Measurements from ENCODE around the gene TMEM239. TPM values are rescaled to one million over a fixed set of nuclear protein-coding genes. Genes with fewer than 3 reads are reported as not detected.
A peak's percentile ranks its signal among the peaks of the same experiment; 100 is the strongest.
"Not testable (repeated sequence)": the region's sequence is repeated elsewhere in the genome, so short reads cannot be mapped to it uniquely, and the experiment has no call there.

Gene TMEM239
- 1 to 10 TPM in 1 of 4 donors, not detected in 3; 2.8 TPM for total RNA-seq

DNA sequence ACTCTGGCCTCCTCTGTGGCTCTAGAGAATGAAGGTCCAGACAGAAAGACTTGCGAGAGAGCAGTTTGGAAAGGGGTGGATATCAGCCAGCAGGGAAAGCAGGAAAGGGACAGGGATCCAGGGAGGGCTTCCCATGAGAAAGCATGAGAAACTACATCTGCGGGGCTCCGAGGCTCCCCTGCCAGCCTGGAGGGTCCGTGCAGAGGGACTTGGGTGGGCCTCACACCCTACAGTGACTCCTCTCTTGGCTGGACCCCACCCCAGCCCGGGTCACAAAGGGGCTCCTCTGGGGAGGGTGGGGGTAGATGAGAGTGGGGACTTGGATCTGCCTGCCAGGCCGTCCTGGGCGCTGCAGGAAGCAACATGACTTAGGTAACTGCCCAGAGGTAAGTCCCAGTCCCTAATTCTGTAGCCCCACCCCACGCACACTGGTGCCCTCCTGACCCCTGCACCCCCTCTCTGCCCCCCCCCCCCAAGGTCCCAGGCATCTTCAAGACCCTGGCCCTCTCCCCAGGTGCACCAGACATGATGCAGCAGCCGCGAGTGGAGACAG lies at the start of gene TMEM239:
Gene TMEM239, plus strand, starts transcription at position 335 of the 553 bp plus-strand sequence. Its CDS starts 191 bp downstream, at position 526.
- Histone ChIP-seq H3K36me3 (no peaks in the 10 kb centered on the region), H3K9me3 (no peaks in the 10 kb centered on the region), H3K4me1 (peaks cover 10% of the 10 kb centered on the region), H3K27me3 (peaks cover 34% of the 10 kb centered on the region), H3K27ac (no peak within 1 kb of the TSS), H3K4me3 (no peak within 1 kb of the TSS)
- TF ChIP-seq POLR2A (IDR thresholded peaks at IDR 0.05) (no peak), POLR2AphosphoS5 (IDR thresholded peaks at IDR 0.05) (no peak), EP300 (IDR thresholded peaks at IDR 0.05) (no peak)
- TF ChIP-seq, protein P1, sequence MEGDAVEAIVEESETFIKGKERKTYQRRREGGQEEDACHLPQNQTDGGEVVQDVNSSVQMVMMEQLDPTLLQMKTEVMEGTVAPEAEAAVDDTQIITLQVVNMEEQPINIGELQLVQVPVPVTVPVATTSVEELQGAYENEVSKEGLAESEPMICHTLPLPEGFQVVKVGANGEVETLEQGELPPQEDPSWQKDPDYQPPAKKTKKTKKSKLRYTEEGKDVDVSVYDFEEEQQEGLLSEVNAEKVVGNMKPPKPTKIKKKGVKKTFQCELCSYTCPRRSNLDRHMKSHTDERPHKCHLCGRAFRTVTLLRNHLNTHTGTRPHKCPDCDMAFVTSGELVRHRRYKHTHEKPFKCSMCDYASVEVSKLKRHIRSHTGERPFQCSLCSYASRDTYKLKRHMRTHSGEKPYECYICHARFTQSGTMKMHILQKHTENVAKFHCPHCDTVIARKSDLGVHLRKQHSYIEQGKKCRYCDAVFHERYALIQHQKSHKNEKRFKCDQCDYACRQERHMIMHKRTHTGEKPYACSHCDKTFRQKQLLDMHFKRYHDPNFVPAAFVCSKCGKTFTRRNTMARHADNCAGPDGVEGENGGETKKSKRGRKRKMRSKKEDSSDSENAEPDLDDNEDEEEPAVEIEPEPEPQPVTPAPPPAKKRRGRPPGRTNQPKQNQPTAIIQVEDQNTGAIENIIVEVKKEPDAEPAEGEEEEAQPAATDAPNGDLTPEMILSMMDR (IDR thresholded peaks at IDR 0.05), result no peak
- peak in 1 of 2 donors; percentile 66 for DNase-seq (ENCODE audit: low spot score in 2 of 2)
- whole genome bisulfite sequencing, result 100% methylated on average over 1 of the region's 10 CpGs

DNA sequence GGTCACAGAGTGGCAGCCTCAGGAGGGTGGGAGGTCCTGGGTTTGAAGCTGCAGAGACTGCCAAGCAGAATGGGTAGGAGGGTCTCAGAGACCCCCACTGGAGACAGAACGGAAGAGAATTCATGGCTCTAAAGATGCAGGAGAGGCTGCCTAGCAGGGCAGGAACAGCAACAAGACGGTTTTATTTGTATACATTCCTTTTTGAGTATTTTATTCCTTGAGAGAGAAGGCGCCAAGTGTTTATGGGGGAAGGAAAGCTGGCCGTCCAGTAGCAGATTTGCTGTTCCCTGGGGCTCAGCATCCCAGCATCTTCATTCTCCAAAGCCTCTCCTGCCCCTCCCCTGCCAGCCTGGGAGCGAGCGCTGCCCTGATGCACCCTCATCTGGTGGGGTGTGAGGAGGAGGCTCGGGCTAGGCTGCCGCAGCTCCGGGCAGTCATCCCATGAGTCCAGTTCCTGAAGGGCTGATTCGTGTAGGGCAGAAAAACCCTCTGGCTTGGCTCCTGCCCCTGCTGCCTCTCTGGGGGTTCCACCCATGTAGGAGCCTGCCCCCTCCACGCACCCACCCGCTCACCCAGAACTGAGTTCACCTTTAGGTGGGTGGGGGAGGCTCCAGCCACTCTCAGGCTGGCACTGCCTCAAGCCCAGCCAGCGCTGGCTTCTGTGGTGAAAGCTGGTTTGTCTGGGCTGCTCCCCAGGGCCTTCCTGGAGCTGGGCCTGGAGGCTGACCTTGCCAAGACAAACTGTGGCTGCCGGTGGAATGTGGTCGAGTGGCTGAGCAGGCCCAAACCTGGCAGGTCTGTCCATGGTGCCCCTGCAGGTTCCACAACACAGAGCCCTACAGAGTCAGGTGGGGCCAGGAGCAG lies 48.2 kb upstream of the TMEM239 start:
- H3K4me3 ChIP-seq, result peak overlapping the region; percentile 2
- H3K4me1 ChIP-seq, result peaks cover 15% of the 10 kb centered on the region
- peaks cover 28% of the 10 kb centered on the region for H3K27me3 ChIP-seq
- no peak for DNase-seq (ENCODE audit: low spot score in 2 of 2)
- WGBS, result 43% methylated on average over 9 of the region's 15 CpGs
- no peaks in the 10 kb centered on the region for H3K9me3 ChIP-seq
- TF ChIP-seq, protein P1 (IDR thresholded peaks at IDR 0.05), result no peak
- peak in 1 of 3 donors; percentile 48 for TF ChIP-seq POLR2AphosphoS5 (IDR thresholded peaks at IDR 0.05)
- H3K36me3 ChIP-seq, result no peaks in the 10 kb centered on the region
- peak overlapping the region; percentile 6 for H3K27ac ChIP-seq

DNA sequence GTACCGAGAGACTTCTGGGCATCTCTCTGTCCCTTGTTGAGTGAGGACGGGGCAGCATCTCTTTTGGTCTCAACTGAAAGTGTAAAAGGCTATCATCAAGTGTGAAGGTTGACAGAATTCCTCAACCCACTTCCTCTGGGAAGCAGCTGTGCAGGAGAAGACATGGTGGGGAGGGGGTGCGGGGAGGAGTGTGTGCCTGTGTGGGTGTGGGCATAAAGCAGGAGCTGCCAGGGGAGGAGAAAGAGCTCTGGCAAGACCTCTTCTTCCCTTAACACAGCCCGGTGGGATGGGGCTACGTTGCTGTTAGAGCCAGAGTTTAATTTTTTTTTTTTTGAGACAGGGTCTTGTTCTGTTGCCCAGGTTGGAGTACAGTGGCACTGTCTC lies 47.5 kb upstream of the TMEM239 start:
- no peak overlapping the region for H3K27ac ChIP-seq
- TF ChIP-seq, protein P1 (IDR thresholded peaks at IDR 0.05), result no peak
- TF ChIP-seq EP300 (IDR thresholded peaks at IDR 0.05), result no peak
- TF ChIP-seq POLR2AphosphoS5 (IDR thresholded peaks at IDR 0.05), result no peak
- TF ChIP-seq POLR2A (IDR thresholded peaks at IDR 0.05), result no peak
- 29% methylated on average over 4 of the region's 5 CpGs for WGBS
- no peak for DNase-seq (ENCODE audit: low spot score in 2 of 2)
- no peaks in the 10 kb centered on the region for H3K9me3 ChIP-seq
- no peaks in the 10 kb centered on the region for H3K36me3 ChIP-seq
- H3K27me3 ChIP-seq, result peaks cover 28% of the 10 kb centered on the region
- H3K4me3 ChIP-seq, result no peak overlapping the region
- H3K4me1 ChIP-seq, result peaks cover 15% of the 10 kb centered on the region

DNA sequence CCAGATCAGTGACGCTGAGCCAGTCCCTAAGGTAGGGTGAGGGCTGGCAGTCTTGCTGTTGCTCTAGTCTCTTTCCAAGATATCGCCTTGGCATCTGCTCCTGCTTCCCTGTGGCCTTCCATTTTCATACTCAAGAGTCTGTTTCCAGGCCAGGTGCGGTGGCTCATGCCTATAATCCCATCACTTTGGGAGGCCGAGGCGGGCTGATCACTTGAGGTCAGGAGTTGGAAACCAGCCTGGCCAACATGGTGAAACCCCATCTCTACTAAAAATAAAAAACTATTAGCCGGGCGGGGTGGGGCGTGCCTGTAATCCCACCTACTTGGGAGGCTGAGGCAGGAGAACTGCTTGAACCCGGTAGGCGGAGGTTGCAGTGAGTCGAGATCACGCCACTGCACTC lies 46.1 kb upstream of the TMEM239 start:
- H3K27ac ChIP-seq; H3K36me3 ChIP-seq; H3K4me3 ChIP-seq; DNase-seq (ENCODE audit: low spot score in 2 of 2); H3K9me3 ChIP-seq: not testable (repeated sequence)
- Histone ChIP-seq H3K27me3 (peaks cover 25% of the 10 kb centered on the region), H3K4me1 (peaks cover 15% of the 10 kb centered on the region)
- WGBS, result 91% methylated on average over 12 of the region's 12 CpGs

DNA sequence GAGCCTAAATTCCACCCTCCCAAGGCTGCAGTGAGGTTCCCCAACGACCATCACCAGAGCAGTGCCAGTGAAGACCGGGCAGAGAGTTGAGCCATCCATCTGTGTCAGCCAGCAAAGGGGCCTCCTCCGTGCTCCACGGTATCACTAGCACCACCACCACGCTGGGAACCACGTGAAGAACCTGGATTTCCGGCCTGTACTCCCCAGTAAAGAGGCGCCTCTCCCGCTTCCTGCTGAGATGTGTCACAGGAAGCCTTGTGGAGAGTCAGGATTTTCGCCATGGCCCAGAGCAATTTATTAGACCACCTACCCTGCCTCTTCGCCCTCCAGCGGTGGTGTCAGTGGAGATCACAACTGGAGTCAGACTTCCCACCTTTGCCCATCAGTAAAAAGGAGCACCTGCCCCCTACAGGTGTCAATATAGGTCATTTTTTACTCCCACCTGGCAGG lies 44.5 kb upstream of the TMEM239 start:
- 79% methylated on average over 3 of the region's 12 CpGs for WGBS
- Histone ChIP-seq H3K27me3 (peaks cover 24% of the 10 kb centered on the region), H3K4me1 (peaks cover 15% of the 10 kb centered on the region), H3K4me3 (no peak overlapping the region), H3K27ac (no peak overlapping the region), H3K9me3 (no peaks in the 10 kb centered on the region), H3K36me3 (no peaks in the 10 kb centered on the region)
- DNase-seq (ENCODE audit: low spot score in 2 of 2), result no peak
- TF ChIP-seq EP300 (IDR thresholded peaks at IDR 0.05) (no peak), POLR2AphosphoS5 (IDR thresholded peaks at IDR 0.05) (no peak), POLR2A (IDR thresholded peaks at IDR 0.05) (no peak)
- TF ChIP-seq, protein P1 (IDR thresholded peaks at IDR 0.05), result no peak
